ENCODE results near the gene RIMS1.

Gene RIMS1

DNA sequence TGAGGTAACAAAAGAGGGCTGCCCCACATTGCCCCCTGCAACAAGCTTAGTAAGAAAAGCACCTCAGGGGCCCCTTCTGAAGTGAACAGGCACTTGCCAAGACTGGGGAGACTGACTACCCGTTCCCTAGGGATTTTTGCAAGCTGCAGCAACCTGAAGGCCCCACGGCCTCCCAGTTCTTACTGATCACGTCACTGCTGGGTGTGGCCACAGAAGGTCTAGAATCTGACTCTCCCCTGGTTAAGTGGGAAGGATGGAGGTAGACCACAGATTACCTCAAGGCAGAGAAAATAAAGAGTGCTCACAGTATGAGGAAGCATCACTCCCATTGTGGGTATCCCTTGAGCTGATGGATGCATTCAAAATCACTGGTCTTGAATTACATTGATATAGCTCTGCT lies 534.1 kb downstream of the RIMS1 start:
- no peak for DNase-seq

DNA sequence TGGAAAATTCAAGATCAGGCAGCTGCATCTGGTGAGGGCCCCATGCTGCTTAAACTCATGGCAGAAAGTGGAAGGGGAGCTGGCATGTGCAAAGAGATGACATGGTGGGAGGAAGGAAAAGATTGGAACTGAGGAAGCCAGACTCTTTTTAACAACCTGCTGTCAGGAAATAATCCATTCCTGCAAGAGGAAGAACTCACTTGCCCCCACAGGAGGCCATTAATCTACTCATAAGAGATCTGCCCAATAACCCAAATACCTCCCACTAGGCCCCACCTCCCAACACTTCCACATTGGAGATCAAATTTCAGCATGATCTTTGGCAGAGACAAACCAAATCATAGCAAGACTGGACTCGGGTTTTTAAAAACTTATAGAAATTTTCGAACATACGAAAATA lies 535.0 kb downstream of the RIMS1 start:
- no peak for DNase-seq

DNA sequence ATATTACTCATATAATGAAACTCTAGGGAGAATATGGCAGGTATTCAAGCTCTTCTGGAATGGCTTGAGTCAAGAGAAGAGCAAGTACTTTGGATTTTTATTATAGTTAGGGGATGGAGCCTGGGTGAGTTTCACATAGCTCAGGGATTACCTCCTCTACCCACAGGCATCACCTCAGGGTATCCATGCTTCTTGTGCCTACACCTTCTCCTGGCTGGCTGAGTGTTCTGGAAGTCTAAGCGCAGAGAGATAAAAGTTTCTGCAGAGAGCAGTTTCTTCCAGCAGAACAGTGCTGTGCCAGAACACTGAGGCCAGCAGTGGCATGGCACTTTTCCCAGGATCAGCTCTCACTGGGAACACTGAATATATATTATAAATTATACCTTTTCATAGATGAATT lies 535.8 kb downstream of the RIMS1 start:
- no peak for DNase-seq

DNA sequence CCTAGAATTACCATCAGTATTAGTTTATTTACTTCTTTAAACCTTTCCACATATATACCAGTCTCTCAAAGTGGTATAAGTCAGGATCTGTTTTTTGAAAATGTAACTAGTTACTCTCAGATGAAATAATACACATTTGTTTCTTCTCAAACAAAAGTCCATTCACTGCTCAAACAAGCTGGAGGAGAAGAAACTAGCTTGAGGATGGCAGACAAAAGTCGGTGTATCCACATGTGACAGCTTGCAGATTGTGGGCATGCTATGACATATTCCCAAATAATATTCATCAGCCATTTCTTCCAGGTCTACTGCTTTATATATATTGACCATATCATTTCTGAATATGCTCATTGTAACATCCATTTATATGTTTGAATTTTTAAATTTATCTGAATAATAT lies 538.1 kb downstream of the RIMS1 start:
- DNase-seq: no peak

DNA sequence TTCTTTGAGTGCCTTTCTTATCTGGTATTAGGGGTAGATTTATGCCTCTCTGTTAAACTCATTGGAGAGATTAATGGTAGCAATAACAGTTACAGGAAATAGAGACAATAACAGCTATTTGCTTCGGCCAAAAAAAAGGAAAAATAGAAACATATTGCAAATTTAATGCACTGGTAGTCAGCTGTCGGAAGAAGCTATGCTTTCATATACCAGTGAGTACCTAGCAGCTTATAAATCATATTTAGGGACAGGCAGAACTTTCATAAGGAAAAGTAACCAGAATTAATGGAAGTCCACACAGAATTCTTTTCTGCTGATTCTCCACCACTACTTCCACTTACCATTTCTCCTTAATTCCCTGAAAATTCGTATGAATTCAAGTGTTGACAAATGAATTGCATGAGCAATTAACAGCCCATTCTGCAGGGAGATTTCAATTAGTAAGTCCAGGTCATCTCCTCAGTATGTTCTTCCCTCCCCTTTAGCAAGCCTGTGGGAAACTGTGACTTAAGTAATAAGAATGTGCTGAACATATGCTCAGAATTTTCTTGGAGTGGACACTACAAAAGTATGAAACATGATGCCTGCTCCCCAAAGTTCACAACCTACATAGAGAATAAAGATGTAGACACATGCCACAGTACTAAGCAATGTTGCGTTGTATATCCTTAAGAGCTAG lies 538.8 kb downstream of the RIMS1 start:
- DNase-seq: no peak

DNA sequence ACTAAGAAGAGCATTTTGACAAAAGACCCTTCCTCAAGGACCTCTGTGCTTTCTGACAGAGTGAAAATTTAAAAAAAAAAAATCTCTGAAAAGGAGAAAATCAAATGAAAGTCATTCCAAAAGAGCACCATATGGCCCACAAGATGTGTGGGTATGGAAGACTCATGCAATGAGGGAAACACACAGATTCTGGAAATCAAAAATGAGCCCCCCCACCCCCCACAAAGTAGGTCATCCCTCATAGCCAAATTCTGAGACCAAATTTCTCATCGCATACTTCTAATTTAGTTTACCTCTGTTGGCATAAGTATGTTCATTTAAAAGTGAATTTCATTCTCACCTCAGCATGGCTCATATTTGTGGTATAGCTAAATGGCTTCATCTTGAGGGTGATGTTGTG lies 554.3 kb downstream of the RIMS1 start:
- DNase-seq: no peak

DNA sequence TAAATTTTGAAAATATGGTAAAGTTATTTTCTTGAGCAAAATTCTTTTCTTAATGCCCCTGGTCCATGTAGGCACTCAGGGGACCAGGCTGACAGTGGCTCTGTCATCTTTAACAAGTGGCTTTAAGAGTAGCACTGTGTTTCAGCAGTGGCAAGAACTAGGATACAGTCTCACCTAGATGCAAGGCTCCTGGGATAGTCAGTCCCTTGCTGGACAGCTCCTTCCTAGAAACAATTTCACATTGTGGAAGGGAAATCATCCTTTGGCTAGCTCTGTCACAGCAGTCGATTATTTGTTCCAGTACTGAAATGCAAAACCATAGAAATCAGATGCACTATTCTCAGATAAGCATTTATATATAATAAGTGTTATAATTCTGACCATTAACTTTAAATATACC lies 560.1 kb downstream of the RIMS1 start:
- no peak for DNase-seq
